ENCODE data around the gene PAGR1.
A peak's percentile ranks its signal among the peaks of the same experiment; 100 is the strongest.

The PAGR1 gene

DNA sequence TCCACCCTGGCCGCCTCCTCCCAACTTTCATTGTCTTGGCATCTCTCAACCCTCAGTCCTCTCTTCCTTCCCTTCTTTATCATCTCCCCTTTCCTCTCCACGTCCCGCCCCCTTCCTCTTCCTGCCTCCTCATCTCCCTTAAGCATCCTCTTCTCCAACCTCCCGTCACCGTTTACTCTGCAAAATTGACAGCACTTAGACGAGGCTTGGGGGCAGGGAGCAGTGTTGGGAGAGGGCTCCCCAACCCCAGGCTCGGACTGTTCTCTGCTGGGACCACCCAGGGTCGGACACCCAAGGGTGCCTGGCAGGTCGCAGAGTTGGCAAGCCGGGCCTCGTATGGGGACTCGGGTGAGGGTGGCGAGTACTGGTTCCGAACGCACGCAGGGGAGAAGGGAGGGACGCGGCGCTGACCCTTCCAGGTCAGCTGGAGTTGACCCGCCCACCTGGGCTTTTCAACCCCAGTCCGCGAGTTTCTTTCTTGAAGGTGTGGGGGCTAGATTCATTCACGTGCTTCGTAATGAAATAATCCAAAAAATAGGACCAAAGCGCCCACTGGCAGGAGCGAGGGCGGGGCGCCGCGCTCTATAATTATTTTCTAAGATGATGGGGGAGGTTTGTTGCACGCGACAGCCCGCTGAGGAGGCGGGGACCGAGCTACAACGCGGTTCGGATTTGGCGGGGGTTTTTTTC is 775 bp upstream of the PAGR1 start:
- TF ChIP-seq, protein P1, sequence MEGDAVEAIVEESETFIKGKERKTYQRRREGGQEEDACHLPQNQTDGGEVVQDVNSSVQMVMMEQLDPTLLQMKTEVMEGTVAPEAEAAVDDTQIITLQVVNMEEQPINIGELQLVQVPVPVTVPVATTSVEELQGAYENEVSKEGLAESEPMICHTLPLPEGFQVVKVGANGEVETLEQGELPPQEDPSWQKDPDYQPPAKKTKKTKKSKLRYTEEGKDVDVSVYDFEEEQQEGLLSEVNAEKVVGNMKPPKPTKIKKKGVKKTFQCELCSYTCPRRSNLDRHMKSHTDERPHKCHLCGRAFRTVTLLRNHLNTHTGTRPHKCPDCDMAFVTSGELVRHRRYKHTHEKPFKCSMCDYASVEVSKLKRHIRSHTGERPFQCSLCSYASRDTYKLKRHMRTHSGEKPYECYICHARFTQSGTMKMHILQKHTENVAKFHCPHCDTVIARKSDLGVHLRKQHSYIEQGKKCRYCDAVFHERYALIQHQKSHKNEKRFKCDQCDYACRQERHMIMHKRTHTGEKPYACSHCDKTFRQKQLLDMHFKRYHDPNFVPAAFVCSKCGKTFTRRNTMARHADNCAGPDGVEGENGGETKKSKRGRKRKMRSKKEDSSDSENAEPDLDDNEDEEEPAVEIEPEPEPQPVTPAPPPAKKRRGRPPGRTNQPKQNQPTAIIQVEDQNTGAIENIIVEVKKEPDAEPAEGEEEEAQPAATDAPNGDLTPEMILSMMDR (IDR thresholded peaks at IDR 0.05; ENCODE audit: control insufficient read depth, extremely low read depth, insufficient read depth), result no peak
- H3K4me3 ChIP-seq (ENCODE audit: low read depth, low read length), result peak overlapping the region; percentile 77
- no peak for DNase-seq (ENCODE audit: low read depth)

- no peak for DNase-seq (ENCODE audit: low read depth)
- H3K4me3 ChIP-seq (ENCODE audit: low read depth, low read length), result peak overlapping the region; percentile 77
- TF ChIP-seq, protein P1 (IDR thresholded peaks at IDR 0.05; ENCODE audit: control insufficient read depth, extremely low read depth, insufficient read depth), result no peak
Observed at GRCh38 chr16:29816694-29817441, 916 bp downstream of the PAGR1 start.

- no peak overlapping the region for H3K4me3 ChIP-seq (ENCODE audit: low read depth, low read length)
- no peak for DNase-seq (ENCODE audit: low read depth)
- TF ChIP-seq, protein P1 (IDR thresholded peaks at IDR 0.05; ENCODE audit: control insufficient read depth, extremely low read depth, insufficient read depth), result no peak
Observed at GRCh38 chr16:29818082-29818481, 2.1 kb downstream of the PAGR1 start.

DNA sequence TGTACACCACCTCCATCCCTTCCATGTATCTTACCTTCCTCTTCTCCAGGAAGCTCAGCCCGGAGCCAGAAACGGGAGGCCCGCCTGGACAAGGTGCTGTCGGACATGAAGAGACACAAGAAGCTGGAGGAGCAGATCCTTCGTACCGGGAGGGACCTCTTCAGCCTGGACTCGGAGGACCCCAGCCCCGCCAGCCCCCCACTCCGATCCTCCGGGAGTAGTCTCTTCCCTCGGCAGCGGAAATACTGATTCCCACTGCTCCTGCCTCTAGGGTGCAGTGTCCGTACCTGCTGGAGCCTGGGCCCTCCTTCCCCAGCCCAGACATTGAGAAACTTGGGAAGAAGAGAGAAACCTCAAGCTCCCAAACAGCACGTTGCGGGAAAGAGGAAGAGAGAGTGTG is 3.6 kb downstream of the PAGR1 start:
- TF ChIP-seq, protein P1 (IDR thresholded peaks at IDR 0.05; ENCODE audit: control insufficient read depth, extremely low read depth, insufficient read depth), result no peak
- no peak for DNase-seq (ENCODE audit: low read depth)
- H3K4me3 ChIP-seq (ENCODE audit: low read depth, low read length), result no peak overlapping the region

DNA sequence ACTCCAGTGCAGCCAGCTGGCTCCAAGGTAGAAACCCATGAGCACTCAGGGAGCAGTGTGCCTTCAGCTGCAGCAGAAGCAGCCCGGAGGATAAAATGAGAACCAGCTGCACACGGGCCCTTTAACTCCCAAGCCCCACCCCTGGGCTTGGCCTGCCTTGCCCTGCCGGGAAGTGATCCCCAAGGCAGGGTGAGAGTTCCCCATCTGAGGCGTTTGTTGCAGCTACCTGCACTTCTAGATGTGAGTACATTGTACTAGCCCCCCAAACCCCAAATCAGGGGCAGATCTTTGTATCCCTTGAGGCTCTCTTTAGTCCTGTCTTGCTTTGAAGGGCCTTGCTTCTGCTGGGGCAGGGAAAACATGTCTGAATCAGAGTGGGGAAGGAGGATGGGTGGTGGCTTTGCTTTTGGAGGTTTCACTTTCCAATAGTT is 4.3 kb downstream of the PAGR1 start, which contains the start of gene MVP:
Gene MVP, plus strand, starts transcription at position 192 of the 431 bp plus-strand sequence. CDS start 10,088 bp downstream, outside the sequence.
- DNase-seq (ENCODE audit: low read depth), result no peak
- TF ChIP-seq, protein P1 (IDR thresholded peaks at IDR 0.05; ENCODE audit: control insufficient read depth, extremely low read depth, insufficient read depth), result no peak
- peak within 1 kb of the TSS; percentile 57 for H3K4me3 ChIP-seq (ENCODE audit: low read depth, low read length)

- H3K4me3 ChIP-seq (ENCODE audit: low read depth, low read length), result peak overlapping the region; percentile 57
- no peak for DNase-seq (ENCODE audit: low read depth)
- TF ChIP-seq, protein P1 (IDR thresholded peaks at IDR 0.05; ENCODE audit: control insufficient read depth, extremely low read depth, insufficient read depth), result no peak
Observed at GRCh38 chr16:29820730-29821642, 5.0 kb downstream of the PAGR1 start.
